ENCODE results near the gene GTF2A2. TPM values are rescaled to one million over a fixed set of nuclear protein-coding genes. Genes with fewer than 3 reads are reported as not detected.
"Not testable (repeated sequence)": the region's sequence is repeated elsewhere in the genome, so short reads cannot be mapped to it uniquely, and the experiment has no call there.

Gene GTF2A2
- total and polyA plus RNA-seq, 8 donors, result 16.8 to 62.5 (median 33.7) TPM

DNA sequence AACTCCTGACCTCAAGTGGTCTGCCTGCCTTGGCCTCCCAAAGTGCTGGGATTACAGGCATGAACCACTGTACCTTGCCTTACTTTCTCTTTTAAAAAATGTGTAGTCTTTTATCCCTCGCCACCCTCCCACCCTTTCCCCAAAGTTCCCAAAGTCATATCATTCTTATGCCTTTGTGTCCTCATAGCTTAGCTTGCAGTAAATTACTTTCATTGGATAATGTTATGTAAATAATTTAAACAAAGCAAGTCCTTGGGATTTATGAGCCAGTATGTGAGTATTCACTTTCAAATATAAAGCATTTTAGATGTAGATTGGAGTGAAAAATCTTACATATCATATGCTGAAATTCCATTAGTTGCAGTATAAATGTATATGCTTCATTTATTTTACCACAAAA, 11.0 kb downstream of the GTF2A2 start:
- H3K4me3 ChIP-seq, result no peak overlapping the region
- TF ChIP-seq, protein P1, sequence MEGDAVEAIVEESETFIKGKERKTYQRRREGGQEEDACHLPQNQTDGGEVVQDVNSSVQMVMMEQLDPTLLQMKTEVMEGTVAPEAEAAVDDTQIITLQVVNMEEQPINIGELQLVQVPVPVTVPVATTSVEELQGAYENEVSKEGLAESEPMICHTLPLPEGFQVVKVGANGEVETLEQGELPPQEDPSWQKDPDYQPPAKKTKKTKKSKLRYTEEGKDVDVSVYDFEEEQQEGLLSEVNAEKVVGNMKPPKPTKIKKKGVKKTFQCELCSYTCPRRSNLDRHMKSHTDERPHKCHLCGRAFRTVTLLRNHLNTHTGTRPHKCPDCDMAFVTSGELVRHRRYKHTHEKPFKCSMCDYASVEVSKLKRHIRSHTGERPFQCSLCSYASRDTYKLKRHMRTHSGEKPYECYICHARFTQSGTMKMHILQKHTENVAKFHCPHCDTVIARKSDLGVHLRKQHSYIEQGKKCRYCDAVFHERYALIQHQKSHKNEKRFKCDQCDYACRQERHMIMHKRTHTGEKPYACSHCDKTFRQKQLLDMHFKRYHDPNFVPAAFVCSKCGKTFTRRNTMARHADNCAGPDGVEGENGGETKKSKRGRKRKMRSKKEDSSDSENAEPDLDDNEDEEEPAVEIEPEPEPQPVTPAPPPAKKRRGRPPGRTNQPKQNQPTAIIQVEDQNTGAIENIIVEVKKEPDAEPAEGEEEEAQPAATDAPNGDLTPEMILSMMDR (IDR thresholded peaks at IDR 0.05), result no peak
- ATAC-seq (no peak), DNase-seq (no peak), FAIRE-seq (no peak)
- intact Hi-C loops (cut with DNase I), result no loop called here
- H3K36me3 ChIP-seq, result peaks cover 3 to 20% (median 4%) of the 10 kb centered on the region in 3 donors
- no peak overlapping the region for H3K27ac ChIP-seq
- 95 to 96% methylated on average over 1 of the region's 1 CpG for WGBS, 2 donors
- no peaks in the 10 kb centered on the region for H3K9me3 ChIP-seq
- H3K27me3 ChIP-seq, result no peaks in the 10 kb centered on the region
- no peaks in the 10 kb centered on the region for H3K4me1 ChIP-seq

- H3K27ac ChIP-seq; H3K9me3 ChIP-seq; FAIRE-seq; DNase-seq; intact Hi-C loops (cut with DNase I); ATAC-seq; H3K4me3 ChIP-seq; H3K4me1 ChIP-seq; H3K27me3 ChIP-seq: not testable (repeated sequence)
- H3K36me3 ChIP-seq, result peaks cover 3 to 17% (median 4%) of the 10 kb centered on the region in 3 donors
- 96 to 97% methylated on average over 9 of the region's 9 CpGs for WGBS, 2 donors
Measured at GRCh38 chr15:59645812-59646211, 11.5 kb downstream of the GTF2A2 start.

DNA sequence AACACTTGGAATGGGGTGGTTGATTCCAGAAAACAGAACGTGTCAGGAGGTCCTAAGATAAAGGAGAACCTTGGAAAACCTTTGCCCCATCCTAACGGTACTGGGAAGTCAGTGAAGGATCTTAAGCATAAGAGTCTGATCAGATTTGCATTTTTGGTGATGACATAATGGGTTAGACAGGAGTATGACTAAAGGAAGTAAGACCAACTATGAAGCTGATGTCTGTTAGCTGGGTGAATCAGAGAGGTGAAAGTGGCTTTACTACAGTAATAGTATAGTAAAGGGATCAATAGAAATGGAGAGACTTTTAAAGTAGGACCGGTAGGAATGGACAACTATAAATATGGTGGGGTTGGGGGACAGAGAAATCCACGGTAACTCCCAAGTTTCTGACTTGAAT, 12.6 kb downstream of the GTF2A2 start:
- FAIRE-seq (no peak), ATAC-seq (no peak), DNase-seq (no peak)
- H3K36me3 ChIP-seq, result peaks cover 1 to 8% (median 3%) of the 10 kb centered on the region in 3 donors
- H3K27ac ChIP-seq, result no peak overlapping the region
- H3K4me1 ChIP-seq, result no peaks in the 10 kb centered on the region
- H3K9me3 ChIP-seq, result no peaks in the 10 kb centered on the region
- WGBS, 2 donors, result 75 to 81% methylated on average over 4 of the region's 4 CpGs
- intact Hi-C loops (cut with DNase I), result no loop called here
- TF ChIP-seq, protein P1 (IDR thresholded peaks at IDR 0.05), result no peak
- no peak overlapping the region for H3K4me3 ChIP-seq
- H3K27me3 ChIP-seq, result no peaks in the 10 kb centered on the region

- no peak for FAIRE-seq
- no peak overlapping the region for H3K4me3 ChIP-seq
- 90 to 93% methylated on average over 2 of the region's 2 CpGs for WGBS, 2 donors
Measured at GRCh38 chr15:59642351-59642750, 15.0 kb downstream of the GTF2A2 start.

DNA sequence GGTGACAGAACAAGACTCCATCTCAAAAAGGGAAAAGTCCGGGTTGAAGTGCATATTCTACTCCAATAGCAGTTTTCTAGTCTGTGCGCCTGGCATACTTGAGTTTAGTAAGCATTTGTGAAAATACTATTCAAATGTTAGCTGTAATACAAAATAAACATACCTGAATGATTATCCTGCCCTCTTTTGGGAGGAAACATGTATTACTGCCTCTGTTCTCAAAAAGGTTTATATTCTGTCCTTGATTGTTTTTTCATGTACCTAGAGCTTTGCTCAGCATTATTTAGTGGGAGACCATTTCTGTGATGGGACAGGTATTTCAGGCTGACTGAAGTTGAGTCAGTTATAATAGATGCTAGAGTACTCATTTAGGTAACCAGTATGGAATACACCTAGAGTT, 19.8 kb downstream of the GTF2A2 start:
- H3K9me3 ChIP-seq; FAIRE-seq; H3K4me1 ChIP-seq; H3K27ac ChIP-seq; H3K4me3 ChIP-seq; DNase-seq; H3K27me3 ChIP-seq; intact Hi-C loops (cut with DNase I); ATAC-seq: not testable (repeated sequence)
- peaks cover 0 to 17% (median 0%) of the 10 kb centered on the region in 3 donors for H3K36me3 ChIP-seq
- WGBS, 2 donors, result 92 to 95% methylated on average over 2 of the region's 2 CpGs

More at GRCh38 chr15:59642351-59642750, 15.0 kb downstream of the GTF2A2 start:
- DNase-seq (no peak), ATAC-seq (no peak)
- Histone ChIP-seq H3K4me1 (no peaks in the 10 kb centered on the region), H3K27ac (no peak overlapping the region), H3K9me3 (no peaks in the 10 kb centered on the region), H3K36me3 (peaks cover 0 to 17% (median 0%) of the 10 kb centered on the region in 3 donors), H3K27me3 (no peaks in the 10 kb centered on the region)
- TF ChIP-seq, protein P1 (IDR thresholded peaks at IDR 0.05), result no peak
- intact Hi-C loops (cut with DNase I), result no loop called here

DNA sequence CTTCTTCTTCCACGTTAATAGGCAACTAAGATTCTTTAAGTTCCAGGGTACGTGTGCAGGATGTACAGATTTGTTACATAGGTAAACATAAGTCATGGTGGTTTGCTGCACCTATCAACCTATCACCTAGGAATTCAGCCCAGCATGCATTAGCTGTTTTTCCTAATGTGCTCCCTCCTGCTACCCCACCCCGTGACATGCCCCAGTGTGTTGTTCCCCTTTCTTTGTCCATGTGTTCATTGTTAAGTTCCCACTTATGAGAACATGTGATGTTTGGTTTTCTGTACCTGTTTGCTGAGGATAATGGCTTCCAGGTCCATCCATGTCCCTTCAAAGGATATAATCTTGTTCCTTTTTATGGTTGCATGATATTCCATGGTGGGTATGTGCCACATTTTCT, 21.1 kb downstream of the GTF2A2 start:
- ATAC-seq (no peak), FAIRE-seq (no peak), DNase-seq (no peak)
- no peaks in the 10 kb centered on the region for H3K4me1 ChIP-seq
- 86 to 88% methylated on average over 3 of the region's 3 CpGs for WGBS, 2 donors
- H3K4me3 ChIP-seq, result no peak overlapping the region
- H3K36me3 ChIP-seq, result peaks cover 0 to 9% (median 0%) of the 10 kb centered on the region in 3 donors
- H3K27ac ChIP-seq, result no peak overlapping the region
- intact Hi-C loops (cut with DNase I), result no loop called here
- H3K27me3 ChIP-seq, result no peaks in the 10 kb centered on the region
- no peaks in the 10 kb centered on the region for H3K9me3 ChIP-seq
- TF ChIP-seq, protein P1 (IDR thresholded peaks at IDR 0.05), result no peak
